ENCODE results near the gene TOR4A. TPM values are rescaled to one million over a fixed set of nuclear protein-coding genes. Genes with fewer than 3 reads are reported as not detected.

Gene TOR4A
- total and polyA plus RNA-seq, 8 donors, result 8.5 to 38.5 (median 11.1) TPM

GRCh38 chr9:137315581-137316011 is 38.1 kb downstream of the TOR4A start:
- peak overlapping the region in 1 of 2 donors; percentile 28 for H3K4me3 ChIP-seq
- no peaks in the 10 kb centered on the region for H3K9me3 ChIP-seq
- no peak overlapping the region for H3K27ac ChIP-seq
- H3K27me3 ChIP-seq, result peaks cover 0 to 31% of the 10 kb centered on the region in 2 donors
- ATAC-seq (no peak), DNase-seq (no peak)
- intact Hi-C loops (cut with DNase I), result no loop called here
- H3K4me1 ChIP-seq, result peaks cover 5 to 43% of the 10 kb centered on the region in 2 donors
- H3K36me3 ChIP-seq, result no peaks in the 10 kb centered on the region
- TF ChIP-seq CTCF (IDR thresholded peaks at IDR 0.05), result no peak

GRCh38 chr9:137316012-137316981 is 38.8 kb downstream of the TOR4A start:
- Histone ChIP-seq H3K27me3 (peaks cover 0 to 35% of the 10 kb centered on the region in 2 donors), H3K9me3 (no peaks in the 10 kb centered on the region), H3K36me3 (no peaks in the 10 kb centered on the region), H3K4me3 (peak overlapping the region; percentile 16 to 28), H3K4me1 (peaks cover 5 to 44% of the 10 kb centered on the region in 2 donors), H3K27ac (no peak overlapping the region)
- TF ChIP-seq CTCF (IDR thresholded peaks at IDR 0.05), result no peak
- DNase-seq (peak in 2 of 4 donors; percentile 40 to 81), ATAC-seq (peak; percentile 65)
- intact Hi-C loops (cut with DNase I), result no loop called here

GRCh38 chr9:137317021-137317717 is 39.6 kb downstream of the TOR4A start:
- DNase-seq (peak in 1 of 4 donors; percentile 61), ATAC-seq (no peak)
- Histone ChIP-seq H3K27me3 (peaks cover 0 to 35% of the 10 kb centered on the region in 2 donors), H3K27ac (no peak overlapping the region), H3K4me1 (peaks cover 5 to 45% of the 10 kb centered on the region in 2 donors), H3K36me3 (no peaks in the 10 kb centered on the region), H3K4me3 (no peak overlapping the region), H3K9me3 (no peaks in the 10 kb centered on the region)
- no peak for TF ChIP-seq CTCF (IDR thresholded peaks at IDR 0.05)
- intact Hi-C loops (cut with DNase I), result no loop called here

GRCh38 chr9:137317718-137318511 is 40.4 kb downstream of the TOR4A start:
- TF ChIP-seq CTCF (IDR thresholded peaks at IDR 0.05), result no peak
- intact Hi-C loops (cut with DNase I), result no loop called here
- Histone ChIP-seq H3K36me3 (no peaks in the 10 kb centered on the region), H3K27ac (no peak overlapping the region), H3K27me3 (peaks cover 0 to 35% of the 10 kb centered on the region in 2 donors), H3K4me1 (peaks cover 5 to 45% of the 10 kb centered on the region in 2 donors), H3K4me3 (no peak overlapping the region), H3K9me3 (no peaks in the 10 kb centered on the region)
- DNase-seq (peak in 1 of 4 donors; percentile 55), ATAC-seq (no peak)

All from left lung (tissue), 10 donors.